GM18858 (cell line): ENCODE data around the gene BMS1.
"Not testable (repeated sequence)": the region's sequence is repeated elsewhere in the genome, so short reads cannot be mapped to it uniquely, and the experiment has no call there.

Experiments used
- ATAC-seq: cut with Tn5 transposase; IDR thresholded peaks from one replicate; pipeline ENCODE4 v1.9.1; 2021; ENCODE audit not compliant: unreplicated experiment

Gene BMS1

GRCh38 chr10:42782446-42783180 lies at the start of gene BMS1:
TSS of gene BMS1 (plus strand) at chr10:42782795. CDS start at chr10:42784395, 1,600 bp downstream.
- peak; percentile 90 for ATAC-seq

GRCh38 chr10:42734536-42734935 lies 48.1 kb upstream of the BMS1 start:
- no peak for ATAC-seq

- ATAC-seq, result no peak
These were observed 43.9 kb upstream of the BMS1 start for GRCh38 chr10:42738679-42739078.

GRCh38 chr10:42741536-42741935 lies 41.1 kb upstream of the BMS1 start:
- not testable (repeated sequence) for ATAC-seq

- ATAC-seq, result no peak
These were observed 38.9 kb upstream of the BMS1 start for GRCh38 chr10:42743697-42744096.

- ATAC-seq, result no peak
These were observed 38.4 kb upstream of the BMS1 start for GRCh38 chr10:42744134-42744701.

- ATAC-seq, result peak; percentile 55
These were observed 29.5 kb upstream of the BMS1 start for GRCh38 chr10:42753126-42753506.

GRCh38 chr10:42753507-42754154 lies 29.0 kb upstream of the BMS1 start:
- no peak for ATAC-seq

- no peak for ATAC-seq
These were observed 28.2 kb upstream of the BMS1 start for GRCh38 chr10:42754155-42755027.

- no peak for ATAC-seq
These were observed 27.6 kb upstream of the BMS1 start for GRCh38 chr10:42755028-42755451.

GRCh38 chr10:42755556-42756093 lies 27.0 kb upstream of the BMS1 start:
- no peak for ATAC-seq

- ATAC-seq, result no peak
These were observed 14.7 kb upstream of the BMS1 start for GRCh38 chr10:42767906-42768305.

GRCh38 chr10:42768581-42769152 lies 13.9 kb upstream of the BMS1 start:
- ATAC-seq, result no peak

- no peak for ATAC-seq
These were observed 13.4 kb upstream of the BMS1 start for GRCh38 chr10:42769173-42769572.

- ATAC-seq, result no peak
These were observed 12.9 kb upstream of the BMS1 start for GRCh38 chr10:42769673-42770072.

GRCh38 chr10:42776681-42777080 lies 5.9 kb upstream of the BMS1 start:
- ATAC-seq, result no peak

- ATAC-seq, result no peak
These were observed 2.1 kb upstream of the BMS1 start for GRCh38 chr10:42780456-42780855.

- no peak for ATAC-seq
These were observed 626 bp upstream of the BMS1 start for GRCh38 chr10:42781893-42782445.

- peak; percentile 16 for ATAC-seq
These were observed 570 bp downstream of the BMS1 start for GRCh38 chr10:42783181-42783549.

- ATAC-seq, result no peak
These were observed 3.2 kb downstream of the BMS1 start for GRCh38 chr10:42785759-42786158.
